ENCODE measurements around the gene MGAM2.

The MGAM2 gene

DNA sequence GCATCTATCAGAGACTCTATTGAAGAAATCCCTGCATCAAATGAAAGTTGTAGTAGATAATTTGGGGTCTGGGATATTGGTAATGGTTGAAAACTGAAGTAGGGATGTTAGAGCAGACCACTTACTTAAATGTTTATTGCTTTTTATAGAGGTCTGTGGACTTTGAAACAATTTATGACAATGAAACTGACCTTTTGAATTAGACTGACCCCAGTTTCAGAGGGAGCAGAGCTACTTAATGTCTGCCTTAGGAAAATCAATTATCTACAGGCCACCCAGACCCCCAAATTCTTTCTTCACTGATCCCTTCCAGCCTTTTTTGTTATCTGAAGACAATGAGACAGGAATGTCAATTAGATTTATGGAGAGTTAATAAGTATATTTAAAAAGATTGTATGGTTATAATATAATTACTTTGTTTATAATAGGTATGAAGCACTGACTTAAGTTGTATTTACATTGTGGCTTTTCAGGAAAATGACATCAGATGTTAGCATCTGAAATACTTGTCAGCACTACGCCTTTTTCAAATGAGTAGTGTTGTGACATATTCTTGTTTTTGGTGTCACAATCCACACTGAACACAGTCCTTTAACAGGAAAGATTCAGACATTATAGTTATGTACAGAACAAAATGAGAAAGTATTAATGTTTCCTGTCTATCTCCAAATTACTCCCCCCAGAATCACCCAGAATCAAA lies 13.9 kb downstream of the MGAM2 start:
- TF ChIP-seq ZFX (IDR thresholded peaks at IDR 0.05; ENCODE audit: borderline replicate concordance): no peak
- no peak for TF ChIP-seq CTCF (IDR thresholded peaks at IDR 0.05)
- H3K27ac ChIP-seq: no peak overlapping the region

- TF ChIP-seq ZFX (IDR thresholded peaks at IDR 0.05; ENCODE audit: borderline replicate concordance) (no peak), CTCF (IDR thresholded peaks at IDR 0.05) (no peak)
- H3K27ac ChIP-seq: no peak overlapping the region
These were observed 18.7 kb downstream of the MGAM2 start for GRCh38 chr7:142130267-142130666.

GRCh38 chr7:142131439-142132185 lies 20.1 kb downstream of the MGAM2 start:
- TF ChIP-seq ZFX (IDR thresholded peaks at IDR 0.05; ENCODE audit: borderline replicate concordance) (no peak), CTCF (IDR thresholded peaks at IDR 0.05) (no peak)

DNA sequence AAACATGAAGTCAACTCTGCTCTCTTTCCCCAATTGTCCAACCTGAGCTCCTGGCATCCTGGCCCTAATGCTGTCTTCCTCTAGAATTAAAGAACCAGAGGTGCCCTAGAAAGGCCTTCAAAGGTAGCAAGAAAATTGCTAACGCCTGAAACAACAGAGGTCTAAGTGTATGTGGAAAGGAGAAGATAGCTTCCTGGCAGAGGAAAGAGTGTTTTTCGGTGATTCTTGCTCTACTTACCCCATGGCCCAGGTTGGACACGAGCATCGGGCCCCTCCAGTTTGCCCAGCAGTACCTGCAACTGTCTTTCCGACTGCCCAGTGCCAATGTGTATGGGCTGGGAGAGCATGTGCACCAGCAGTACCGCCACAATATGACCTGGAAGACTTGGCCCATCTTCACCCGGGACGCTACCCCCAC lies 22.2 kb downstream of the MGAM2 start:
- H3K27ac ChIP-seq: no peak overlapping the region
- TF ChIP-seq CTCF (IDR thresholded peaks at IDR 0.05) (no peak), ZFX (IDR thresholded peaks at IDR 0.05; ENCODE audit: borderline replicate concordance) (no peak)

More at GRCh38 chr7:142131439-142132185, 20.1 kb downstream of the MGAM2 start:
- H3K27ac ChIP-seq: no peak overlapping the region

GRCh38 chr7:142134909-142135308 lies 23.4 kb downstream of the MGAM2 start:
- TF ChIP-seq CTCF (IDR thresholded peaks at IDR 0.05): no peak
- TF ChIP-seq ZFX (IDR thresholded peaks at IDR 0.05; ENCODE audit: borderline replicate concordance): no peak
- no peak overlapping the region for H3K27ac ChIP-seq

- no peak overlapping the region for H3K27ac ChIP-seq
- TF ChIP-seq ZFX (IDR thresholded peaks at IDR 0.05; ENCODE audit: borderline replicate concordance) (no peak), CTCF (IDR thresholded peaks at IDR 0.05) (no peak)
These were observed 27.5 kb downstream of the MGAM2 start for GRCh38 chr7:142138996-142139395.

Data from 22Rv1 (cell line).